LNCaP clone FGC (cell line): Measurements from ENCODE around the gene MTF1.
A peak's percentile ranks its signal among the peaks of the same experiment; 100 is the strongest.
"Not testable (repeated sequence)": the region's sequence is repeated elsewhere in the genome, so short reads cannot be mapped to it uniquely, and the experiment has no call there.

Experiments
- DNase-seq: peaks from one replicate; pipeline ENCODE4 v3.0.0-alpha.2; 2011; ENCODE audit warnings: low read depth
- H3K4me3 ChIP-seq: 2 replicates; pipeline ENCODE4 v1.5.1; 2011; ENCODE audit warnings: mild to moderate bottlenecking, low read depth, low read length, control low read depth
- TF ChIP-seq, protein P1 (sequence below): IDR thresholded peaks from 2 replicates; pipeline ENCODE4 v1.5.1; 2012; ENCODE audit warnings: mild to moderate bottlenecking; ENCODE audit not compliant: control insufficient read depth, insufficient read depth; ENCODE audit errors: extremely low read depth

The MTF1 gene

GRCh38 chr1:37859507-37860345 is at the start of gene MTF1:
Gene MTF1, minus strand, starts transcription at chr1:37859592. Its CDS starts 1,934 bp downstream, at chr1:37857658.
- TF ChIP-seq, protein P1, sequence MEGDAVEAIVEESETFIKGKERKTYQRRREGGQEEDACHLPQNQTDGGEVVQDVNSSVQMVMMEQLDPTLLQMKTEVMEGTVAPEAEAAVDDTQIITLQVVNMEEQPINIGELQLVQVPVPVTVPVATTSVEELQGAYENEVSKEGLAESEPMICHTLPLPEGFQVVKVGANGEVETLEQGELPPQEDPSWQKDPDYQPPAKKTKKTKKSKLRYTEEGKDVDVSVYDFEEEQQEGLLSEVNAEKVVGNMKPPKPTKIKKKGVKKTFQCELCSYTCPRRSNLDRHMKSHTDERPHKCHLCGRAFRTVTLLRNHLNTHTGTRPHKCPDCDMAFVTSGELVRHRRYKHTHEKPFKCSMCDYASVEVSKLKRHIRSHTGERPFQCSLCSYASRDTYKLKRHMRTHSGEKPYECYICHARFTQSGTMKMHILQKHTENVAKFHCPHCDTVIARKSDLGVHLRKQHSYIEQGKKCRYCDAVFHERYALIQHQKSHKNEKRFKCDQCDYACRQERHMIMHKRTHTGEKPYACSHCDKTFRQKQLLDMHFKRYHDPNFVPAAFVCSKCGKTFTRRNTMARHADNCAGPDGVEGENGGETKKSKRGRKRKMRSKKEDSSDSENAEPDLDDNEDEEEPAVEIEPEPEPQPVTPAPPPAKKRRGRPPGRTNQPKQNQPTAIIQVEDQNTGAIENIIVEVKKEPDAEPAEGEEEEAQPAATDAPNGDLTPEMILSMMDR = peak; percentile 95
- H3K4me3 ChIP-seq = peak within 1 kb of the TSS; percentile 100
- peak; percentile 94 for DNase-seq

DNA sequence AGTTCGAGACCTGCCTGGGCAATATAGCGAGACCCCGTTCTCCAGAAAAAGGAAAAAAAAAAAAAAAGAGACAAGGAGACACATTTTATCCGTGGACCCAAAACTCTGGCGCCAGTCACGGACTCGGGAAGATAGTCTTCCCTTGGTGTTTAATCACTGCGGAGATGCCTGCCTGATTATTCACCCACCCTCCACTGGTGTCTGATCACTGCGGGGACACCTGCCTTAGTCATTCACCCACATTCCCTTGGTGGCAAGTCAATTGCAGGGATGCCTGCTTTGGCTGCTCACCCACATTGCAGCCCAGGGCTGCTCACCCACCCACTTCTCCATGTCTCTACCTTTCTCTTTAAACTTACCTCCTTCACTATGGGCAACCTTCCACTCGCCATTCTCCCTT is 49.1 kb upstream of the MTF1 start:
- H3K4me3 ChIP-seq, DNase-seq: not testable (repeated sequence)

- H3K4me3 ChIP-seq, DNase-seq: not testable (repeated sequence)
Observed at GRCh38 chr1:37907416-37908125, 48.2 kb upstream of the MTF1 start.

- not testable (repeated sequence) for H3K4me3 ChIP-seq, DNase-seq
Observed at GRCh38 chr1:37906591-37906990, 47.2 kb upstream of the MTF1 start.

GRCh38 chr1:37905727-37906126 is 46.3 kb upstream of the MTF1 start:
- no peak overlapping the region for H3K4me3 ChIP-seq
- no peak for DNase-seq
- TF ChIP-seq, protein P1 = no peak

DNA sequence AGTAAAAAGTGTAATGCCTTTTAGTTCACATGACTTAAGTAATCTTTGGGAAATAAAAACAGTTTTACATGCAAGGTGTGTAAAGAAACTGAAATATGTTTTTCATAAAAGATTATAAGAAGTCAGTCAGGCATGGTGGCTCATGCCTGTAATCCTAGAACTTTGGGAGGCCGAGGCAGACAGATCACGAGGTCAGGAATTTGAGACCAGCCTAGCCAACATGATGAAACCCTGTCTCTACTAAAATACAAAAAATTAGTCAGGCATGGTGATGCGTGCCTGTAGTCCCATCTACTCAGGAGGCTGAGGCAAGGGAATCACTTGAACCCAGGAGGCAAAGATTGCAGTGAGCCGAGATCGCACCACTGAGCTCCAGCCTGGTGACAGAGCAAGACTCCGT is 44.5 kb upstream of the MTF1 start:
- not testable (repeated sequence) for H3K4me3 ChIP-seq, DNase-seq

GRCh38 chr1:37902983-37903382 is 43.6 kb upstream of the MTF1 start:
- H3K4me3 ChIP-seq = no peak overlapping the region
- DNase-seq = no peak
- TF ChIP-seq, protein P1 = no peak

GRCh38 chr1:37901893-37902225 is 42.5 kb upstream of the MTF1 start:
- no peak overlapping the region for H3K4me3 ChIP-seq
- TF ChIP-seq, protein P1 = no peak
- no peak for DNase-seq

- TF ChIP-seq, protein P1 = no peak
- H3K4me3 ChIP-seq = no peak overlapping the region
- DNase-seq = no peak
Observed at GRCh38 chr1:37901191-37901892, 42.0 kb upstream of the MTF1 start.

DNA sequence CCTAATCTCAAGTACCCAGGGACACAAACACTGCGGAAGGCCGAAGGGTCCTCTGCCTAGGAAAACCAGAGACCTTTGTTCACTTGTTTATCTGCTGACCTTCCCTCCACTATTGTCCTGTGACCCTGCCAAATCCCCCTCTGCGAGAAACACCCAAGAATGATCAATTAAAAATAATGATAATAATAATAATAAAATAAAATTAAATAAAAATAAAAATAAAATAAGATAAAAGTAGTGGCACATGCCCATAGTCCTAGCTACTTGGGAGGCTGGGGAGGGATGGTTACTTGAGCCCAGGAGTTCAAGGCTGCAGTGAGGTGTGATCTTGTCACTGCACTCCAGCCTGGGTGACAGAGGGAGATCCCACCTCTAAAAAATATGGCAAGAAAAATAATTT is 38.2 kb upstream of the MTF1 start:
- DNase-seq, H3K4me3 ChIP-seq: not testable (repeated sequence)
